ENCODE measurements around the gene SPRR2F.

DNA sequence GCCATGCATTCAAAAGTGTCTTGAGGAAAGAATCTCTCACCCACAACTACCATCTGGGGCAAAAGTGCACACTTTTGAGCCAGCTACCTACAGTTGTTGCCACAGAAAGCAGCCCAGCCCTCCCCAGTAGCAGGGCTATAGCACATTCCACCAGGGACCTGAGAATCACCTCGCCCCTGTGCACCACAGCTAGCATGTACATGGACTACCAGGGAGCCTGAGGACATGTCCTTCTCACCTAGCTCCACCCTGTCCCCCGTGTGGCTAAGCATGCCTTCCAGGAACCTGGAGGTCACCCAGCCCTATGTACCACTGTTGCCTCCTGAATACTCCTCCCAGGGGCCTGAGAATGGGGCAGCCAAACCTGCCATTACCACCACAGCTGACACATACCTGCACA, 20.4 kb upstream of the SPRR2F start:
- TF ChIP-seq, protein P1, sequence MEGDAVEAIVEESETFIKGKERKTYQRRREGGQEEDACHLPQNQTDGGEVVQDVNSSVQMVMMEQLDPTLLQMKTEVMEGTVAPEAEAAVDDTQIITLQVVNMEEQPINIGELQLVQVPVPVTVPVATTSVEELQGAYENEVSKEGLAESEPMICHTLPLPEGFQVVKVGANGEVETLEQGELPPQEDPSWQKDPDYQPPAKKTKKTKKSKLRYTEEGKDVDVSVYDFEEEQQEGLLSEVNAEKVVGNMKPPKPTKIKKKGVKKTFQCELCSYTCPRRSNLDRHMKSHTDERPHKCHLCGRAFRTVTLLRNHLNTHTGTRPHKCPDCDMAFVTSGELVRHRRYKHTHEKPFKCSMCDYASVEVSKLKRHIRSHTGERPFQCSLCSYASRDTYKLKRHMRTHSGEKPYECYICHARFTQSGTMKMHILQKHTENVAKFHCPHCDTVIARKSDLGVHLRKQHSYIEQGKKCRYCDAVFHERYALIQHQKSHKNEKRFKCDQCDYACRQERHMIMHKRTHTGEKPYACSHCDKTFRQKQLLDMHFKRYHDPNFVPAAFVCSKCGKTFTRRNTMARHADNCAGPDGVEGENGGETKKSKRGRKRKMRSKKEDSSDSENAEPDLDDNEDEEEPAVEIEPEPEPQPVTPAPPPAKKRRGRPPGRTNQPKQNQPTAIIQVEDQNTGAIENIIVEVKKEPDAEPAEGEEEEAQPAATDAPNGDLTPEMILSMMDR (IDR thresholded peaks at IDR 0.05), result no peak
- TF ChIP-seq POLR2AphosphoS5 (IDR thresholded peaks at IDR 0.05; ENCODE audit: insufficient read depth in 1 of 2, low read depth in 1 of 2), result no peak
- TF ChIP-seq POLR2A (IDR thresholded peaks at IDR 0.05), result no peak
